ENCODE data around the gene USP3.
A peak's percentile ranks its signal among the peaks of the same experiment; 100 is the strongest.

DNA sequence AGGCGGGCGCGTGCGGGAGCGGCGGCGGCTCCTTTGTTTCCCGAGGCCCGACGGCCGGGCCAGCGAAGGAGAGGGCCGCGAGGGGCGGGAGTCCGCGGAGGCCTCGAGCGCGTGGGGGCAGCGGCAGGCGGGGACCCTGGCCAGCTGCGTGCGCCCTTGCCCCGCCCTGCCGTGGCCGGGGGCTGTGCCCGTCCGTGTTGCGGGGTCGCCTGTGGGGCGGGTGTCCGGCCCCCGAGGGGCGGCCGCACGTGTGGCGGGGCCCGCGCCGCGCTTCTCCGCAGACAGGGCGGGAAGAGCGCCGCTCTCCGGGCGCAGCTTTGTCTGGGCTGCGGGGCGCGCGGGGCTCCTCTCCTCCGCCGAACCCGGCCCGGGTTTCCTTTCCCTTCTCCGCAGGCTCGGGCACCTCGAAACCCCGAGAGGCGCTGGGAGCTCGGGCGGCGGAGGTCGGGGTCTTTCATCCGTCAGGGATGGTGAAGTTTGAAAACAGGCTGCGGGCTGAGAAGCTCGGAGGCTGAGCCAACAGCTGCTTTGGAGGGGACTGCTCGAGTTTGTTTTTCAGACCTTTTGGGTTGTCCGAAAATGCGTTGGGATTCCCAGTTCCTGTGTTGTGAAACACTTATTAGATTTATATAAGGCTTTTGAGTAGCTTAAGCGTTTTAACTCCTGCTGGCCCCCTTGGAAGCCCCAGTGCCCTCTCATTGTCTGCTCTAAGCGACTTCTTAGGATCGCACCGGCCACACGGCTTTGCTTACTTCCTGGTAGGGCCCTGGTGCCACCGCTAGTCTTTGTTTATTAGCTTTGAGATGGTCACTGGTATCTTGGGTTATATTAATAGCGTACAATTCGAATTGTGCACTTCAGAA lies 817 bp downstream of the USP3 start:
- TF ChIP-seq, protein P1, sequence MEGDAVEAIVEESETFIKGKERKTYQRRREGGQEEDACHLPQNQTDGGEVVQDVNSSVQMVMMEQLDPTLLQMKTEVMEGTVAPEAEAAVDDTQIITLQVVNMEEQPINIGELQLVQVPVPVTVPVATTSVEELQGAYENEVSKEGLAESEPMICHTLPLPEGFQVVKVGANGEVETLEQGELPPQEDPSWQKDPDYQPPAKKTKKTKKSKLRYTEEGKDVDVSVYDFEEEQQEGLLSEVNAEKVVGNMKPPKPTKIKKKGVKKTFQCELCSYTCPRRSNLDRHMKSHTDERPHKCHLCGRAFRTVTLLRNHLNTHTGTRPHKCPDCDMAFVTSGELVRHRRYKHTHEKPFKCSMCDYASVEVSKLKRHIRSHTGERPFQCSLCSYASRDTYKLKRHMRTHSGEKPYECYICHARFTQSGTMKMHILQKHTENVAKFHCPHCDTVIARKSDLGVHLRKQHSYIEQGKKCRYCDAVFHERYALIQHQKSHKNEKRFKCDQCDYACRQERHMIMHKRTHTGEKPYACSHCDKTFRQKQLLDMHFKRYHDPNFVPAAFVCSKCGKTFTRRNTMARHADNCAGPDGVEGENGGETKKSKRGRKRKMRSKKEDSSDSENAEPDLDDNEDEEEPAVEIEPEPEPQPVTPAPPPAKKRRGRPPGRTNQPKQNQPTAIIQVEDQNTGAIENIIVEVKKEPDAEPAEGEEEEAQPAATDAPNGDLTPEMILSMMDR (IDR thresholded peaks at IDR 0.05; ENCODE audit: borderline replicate concordance, extremely low read depth, low read length, poor library complexity, severe bottlenecking) = peak; percentile 34
- no peak for TF ChIP-seq EZH2 (IDR thresholded peaks at IDR 0.05; ENCODE audit: borderline replicate concordance, low read depth, low read length, severe bottlenecking)

All from DND-41 (cell line).